GM12878 (cell line): ENCODE results near the gene NOP56. TPM values are rescaled to one million over a fixed set of nuclear protein-coding genes. Genes with fewer than 3 reads are reported as not detected.

ENCODE experiments used
- ATAC-seq: fragments of 200-7000 bp; cut with Tn5 transposase; 3 replicates; pipeline ENCODE4 v1.9.1; 2020; ENCODE audit warnings: mild to moderate bottlenecking, moderate library complexity
- BruUV-seq: library from RNA; stranded (reverse); fragments of 400-500 nt; replicated peaks from 2 replicates; lab custom pipeline; 2021; lab: Mats Ljungman, UMichigan
- CTCF ChIA-PET: fragments of 300-600 bp; sonication (Branson Sonifier 250); formaldehyde crosslinking; extraction: SDS; loops from one replicate; lab custom pipeline; 2021; ENCODE audit warnings: inconsistent platforms; lab: Yijun Ruan, JAX
- POLR2A ChIA-PET: fragments of 350-600 bp; formaldehyde crosslinking; extraction: SDS; loops from one replicate; lab custom pipeline; 2021; ENCODE audit warnings: inconsistent platforms; lab: Charles Lee
- RAD21 ChIA-PET: fragments of 300-600 bp; sonication (Branson Sonifier 250); formaldehyde crosslinking; loops from one replicate; lab custom pipeline; 2023; ENCODE audit warnings: antibody characterized with exemption; ENCODE audit not compliant: unreplicated experiment; lab: Charles Lee
- SMC1A ChIA-PET: fragments of 300-600 bp; sonication (Branson Sonifier 250); formaldehyde crosslinking; loops from one replicate; lab custom pipeline; 2023; ENCODE audit not compliant: unreplicated experiment, uncharacterized antibody; lab: Charles Lee
- DNase-seq: peaks from one replicate; pipeline ENCODE4 v3.0.0-alpha.2; 2011; ENCODE audit warnings: low read depth, low spot score
- FAIRE-seq: peaks from 3 replicates; lab custom pipeline; 2011; peaks lifted over from hg19 to GRCh38; lab: Jason Lieb, UNC
- H2AFZ ChIP-seq: 2 replicates; pipeline ENCODE4 v1.6.0; 2011; ENCODE audit warnings: low read depth, low read length, control low read depth; ENCODE audit not compliant: control insufficient read depth
- H3K27ac ChIP-seq: 2 replicates; pipeline ENCODE4 v1.5.1; 2011; ENCODE audit warnings: control low read depth; ENCODE audit not compliant: control insufficient read depth, insufficient read depth
- H3K27me3 ChIP-seq, 2 experiments: replicated peaks in 1 of 2; 2 replicates each; pipeline versions ENCODE4 v1.6.0 to v1.6.1; 2011; ENCODE audit warnings: low read length in 1 of 2; ENCODE audit not compliant: control insufficient read depth in 2 of 2, insufficient read depth in 2 of 2
- H3K36me3 ChIP-seq, 2 experiments: 2 replicates each; pipeline ENCODE4 v1.5.1; 2011; ENCODE audit warnings: low read length in 1 of 2; ENCODE audit not compliant: control insufficient read depth in 2 of 2, insufficient read depth in 2 of 2
- H3K4me1 ChIP-seq: 2 replicates; pipeline ENCODE4 v1.6.1; 2011; ENCODE audit warnings: mild to moderate bottlenecking, low read length, moderate library complexity, mixed read lengths; ENCODE audit not compliant: control insufficient read depth, insufficient read depth
- H3K4me2 ChIP-seq: 2 replicates; pipeline ENCODE4 v1.6.0; 2011; ENCODE audit warnings: control low read depth; ENCODE audit not compliant: control insufficient read depth, insufficient read depth
- H3K4me3 ChIP-seq: fragments of 200-600 bp; sonication (generic); 2 replicates; pipeline ENCODE4 v1.5.1; 2016
- H3K79me2 ChIP-seq: 2 replicates; pipeline ENCODE4 v1.6.0; 2011; ENCODE audit warnings: low read length; ENCODE audit not compliant: control insufficient read depth, insufficient read depth
- H3K9ac ChIP-seq: 2 replicates; pipeline ENCODE4 v1.8.0; 2011; ENCODE audit warnings: low read length, control low read depth, mixed read lengths; ENCODE audit not compliant: control insufficient read depth, insufficient read depth
- H3K9me3 ChIP-seq: replicated peaks from 3 replicates; pipeline ENCODE4 v1.5.1; 2011; ENCODE audit warnings: mild to moderate bottlenecking, low read length; ENCODE audit not compliant: control insufficient read depth, insufficient read depth
- H4K20me1 ChIP-seq: 2 replicates; pipeline ENCODE4 v1.6.0; 2011; ENCODE audit not compliant: control insufficient read depth, insufficient read depth
- MLLT1 ChIP-seq: fragments of 450-650 bp; IDR thresholded peaks from 2 replicates; pipeline ENCODE4 v1.6.1; 2016; ENCODE audit warnings: mild to moderate bottlenecking
- MYC ChIP-seq: IDR thresholded peaks from 2 replicates; pipeline ENCODE4 v1.6.1; 2011; ENCODE audit warnings: mild to moderate bottlenecking, low read length, moderate library complexity, inconsistent platforms; ENCODE audit not compliant: insufficient read depth, insufficient replicate concordance, insufficient read length, severe bottlenecking
- RAD21 ChIP-seq: IDR thresholded peaks from 2 replicates; pipeline ENCODE4 v1.6.1; 2011; ENCODE audit warnings: mild to moderate bottlenecking, low read depth, low read length, moderate library complexity; ENCODE audit not compliant: insufficient read depth
- SKIL ChIP-seq: fragments of 450-650 bp; IDR thresholded peaks from 2 replicates; pipeline ENCODE4 v1.6.1; 2017; ENCODE audit warnings: mild to moderate bottlenecking, low read depth, inconsistent platforms; ENCODE audit not compliant: poor library complexity, severe bottlenecking
- WGBS: methylation state at CpG from one replicate; pipeline ENCODE4 v1.1.6; 2016; ENCODE audit warnings: low lambda C conversion rate; ENCODE audit not compliant: insufficient replicate concordance, insufficient coverage; ENCODE audit errors: missing lambda C conversion rate; 5-methylcytosine and 5-hydroxymethylcytosine counted together
- in situ Hi-C: fragments of 300-500 bp; cut with MboI; formaldehyde crosslinking; loops from 9 replicates; pipeline ENCODE4 v1.14.3; 2018; ENCODE audit warnings: mixed read lengths
- intact Hi-C: fragments of 100-400 bp; cut with micrococcal nuclease; formaldehyde crosslinking; loops from one replicate; pipeline ENCODE4 v1.14.2; 2022; ENCODE audit not compliant: unreplicated experiment
- polyA plus RNA-seq, 11 experiments: library from polyadenylated mRNA; depleted of rRNA in 4 of 11; unstranded in 6 of 11; stranded (reverse) in 5 of 11; fragments of >200 nt; fragmentation: Nextera tagmentation in 4 of 11; fragmentation: Illumina TruSeq in 1 of 11; extraction: Ambion mirVana in 4 of 11; extraction: Trizol in 1 of 11; gene quantifications; 1 replicate in 1 of 11; 2 replicates in 10 of 11; pipeline versions ENCODE4 v1.2.1 to v1.2.3, GENCODE V29; 2011 to 2016; ENCODE audit warnings: inconsistent platforms in 2 of 11, missing spikeins in 2 of 11, low read depth in 1 of 11
- total RNA-seq, 4 experiments: library from RNA; depleted of rRNA in 3 of 4; stranded (reverse); fragments of >200 nt in 3 of 4; fragmentation: Illumina TruSeq in 1 of 4; extraction: Trizol in 1 of 4; gene quantifications; 2 replicates each; pipeline versions ENCODE4 v1.2.1 to v1.2.3, GENCODE V29; 2013 to 2021

Gene NOP56
- total and polyA plus RNA-seq, 10 of the 15 experiments (the other 5 are each of a cell fraction or from before 2014, with no cell fraction given), result 254 to 550 (median 464) TPM

DNA sequence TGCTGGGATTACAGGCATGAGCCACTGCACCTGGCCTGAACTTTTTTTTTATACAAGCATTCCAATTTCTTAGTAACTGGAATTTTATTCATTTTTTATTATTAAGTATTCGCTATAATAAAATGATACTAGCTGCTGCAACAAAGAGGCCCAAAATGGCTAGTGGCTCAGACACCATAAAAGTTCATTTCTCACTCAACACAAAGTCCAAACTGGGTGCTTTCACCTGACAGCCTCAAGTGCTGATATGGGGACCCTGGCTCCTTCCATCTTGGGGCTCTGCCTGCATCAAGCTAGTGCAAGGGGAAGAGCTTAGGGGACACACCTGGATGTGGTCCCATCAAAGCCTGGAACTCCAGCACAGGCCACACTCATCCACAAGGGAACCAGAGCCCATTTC is 12.2 kb upstream of the NOP56 start:
- in situ Hi-C loops, result no loop called here
- TF ChIP-seq MYC (no peak), SKIL (no peak), MLLT1 (no peak), RAD21 (no peak)
- TF ChIP-seq, all 136 proteins: peak for 0
- H3K4me1 ChIP-seq, result no peaks in the 10 kb centered on the region
- H3K4me3 ChIP-seq, result no peak overlapping the region
- intact Hi-C loops, result no loop called here
- FAIRE-seq (no peak), ATAC-seq (no peak), DNase-seq (no peak)
- H3K4me2 ChIP-seq, result no peak overlapping the region
- no peaks in the 10 kb centered on the region for H4K20me1 ChIP-seq
- ChIA-PET CTCF (interaction anchor here (0.6 to 1.5 kb wide), 2 partner anchors 118 to 490 kb away, joined by 4 read pairs; no protein-coding TSS in a partner anchor), RAD21 (interaction anchor here (0.6 kb wide), 1 partner anchor 677 kb away, joined by 3 read pairs; no protein-coding TSS in a partner anchor), POLR2A (no interaction called here), SMC1A (no interaction called here)
- no peak overlapping the region for H3K27ac ChIP-seq
- H3K27me3 ChIP-seq, result 0 out of 4 replicates have a peak, but pooled peaks cover 0 to 1% of the 10 kb centered on the region in 2 experiments
- H2AFZ ChIP-seq, result no peak overlapping the region
- no TSS peak for BruUV-seq
- 50% methylated on average over 1 of the region's 1 CpG for WGBS
- no peaks in the 10 kb centered on the region for H3K9me3 ChIP-seq
- no peaks in the 10 kb centered on the region for H3K79me2 ChIP-seq
- no peak overlapping the region for H3K9ac ChIP-seq
- no peaks in the 10 kb centered on the region for H3K36me3 ChIP-seq
